Astrocyte of the spinal cord (primary cell): Measurements from ENCODE around the gene ARRDC2.

Experiments
- DNase-seq: peaks from one replicate; pipeline ENCODE4 v3.0.0; 2011; ENCODE audit warnings: low read depth, low spot score
- H3K4me3 ChIP-seq: 2 replicates; pipeline ENCODE4 v1.5.1; 2011; ENCODE audit warnings: low read depth, mild to moderate bottlenecking, low read length, moderate library complexity
- CTCF ChIP-seq: IDR thresholded peaks from 2 replicates; pipeline ENCODE4 v1.5.1; 2012; ENCODE audit warnings: low read depth, mild to moderate bottlenecking, low read length, inconsistent platforms
- in situ Hi-C: cut with HindIII; loops from 2 replicates; pipeline ENCODE4 v1.10.0; 2017; ENCODE audit warnings: low sequenced_read_pairs

ARRDC2 gene

GRCh38 chr19:18007917-18008673 is at the start of gene ARRDC2:
Gene ARRDC2, plus strand, starts transcription at chr19:18008170. Its CDS starts 141 bp downstream, at chr19:18008311.
- H3K4me3 ChIP-seq: peak within 1 kb of the TSS; percentile 47
- no peak for TF ChIP-seq CTCF
- in situ Hi-C loops: no loop called here
- peak; percentile 95 for DNase-seq

DNA sequence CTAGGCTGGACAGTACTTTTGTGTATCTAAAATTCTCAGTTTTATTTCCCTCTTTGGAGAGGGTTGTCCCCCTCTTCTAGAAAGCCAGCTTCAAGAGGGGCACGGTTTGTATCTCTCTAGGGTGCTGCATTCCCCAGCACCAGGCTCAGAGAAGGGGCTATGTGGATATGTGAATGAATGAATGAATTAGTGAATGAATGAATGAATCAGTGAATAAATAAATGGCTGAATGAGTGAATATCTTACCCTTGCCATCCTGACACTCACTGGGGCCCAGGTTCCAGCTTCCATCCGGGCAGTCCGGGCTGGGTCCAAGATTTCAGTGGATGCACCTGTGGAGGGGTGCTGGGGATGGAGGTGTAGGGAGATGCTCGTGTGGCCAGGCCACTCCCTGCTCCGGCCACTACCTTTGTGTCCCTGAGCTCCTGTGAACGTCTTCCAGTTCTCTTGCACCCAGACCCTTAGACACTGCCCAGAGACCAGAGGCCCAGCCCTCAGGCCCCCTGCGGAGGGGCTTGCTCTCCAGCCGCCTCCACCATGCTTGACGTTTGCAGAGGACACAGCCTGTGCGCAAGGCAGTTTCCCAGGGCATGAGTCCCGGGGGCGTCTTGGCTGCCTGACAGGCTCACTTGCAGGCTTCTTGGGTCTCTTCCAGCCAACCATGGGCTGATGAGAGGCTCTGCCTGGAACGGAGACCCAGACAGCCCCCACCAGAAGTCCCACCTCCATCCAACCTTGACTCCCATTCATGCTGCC is 43.9 kb upstream of the ARRDC2 start:
- no peak for TF ChIP-seq CTCF
- no peak overlapping the region for H3K4me3 ChIP-seq
- in situ Hi-C loops: no loop called here

GRCh38 chr19:17965370-17966128 is 42.4 kb upstream of the ARRDC2 start:
- H3K4me3 ChIP-seq: no peak overlapping the region
- in situ Hi-C loops: no loop called here
- DNase-seq: no peak
- no peak for TF ChIP-seq CTCF

More for the DNA sequence above, 43.9 kb upstream of the ARRDC2 start:
- no peak for DNase-seq

DNA sequence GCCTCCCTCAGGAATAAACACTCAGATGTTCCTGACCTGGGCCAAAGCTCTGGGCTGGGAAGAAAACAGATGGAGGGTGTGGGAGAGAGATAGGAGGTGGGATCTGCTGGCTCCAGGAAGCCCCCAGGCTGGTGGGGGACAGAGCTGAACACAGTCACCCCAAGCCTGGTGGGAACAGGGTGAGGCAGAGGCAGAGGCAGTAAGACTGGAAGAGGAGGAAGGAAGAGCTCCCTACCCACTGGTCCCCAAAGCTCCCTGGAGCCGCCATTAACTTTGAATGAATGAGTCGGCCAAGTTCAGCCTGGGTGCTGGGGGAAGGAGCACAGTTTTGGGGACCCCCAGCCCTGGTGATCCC is 41.9 kb upstream of the ARRDC2 start:
- TF ChIP-seq CTCF: no peak
- in situ Hi-C loops: no loop called here
- DNase-seq: no peak
- H3K4me3 ChIP-seq: no peak overlapping the region

DNA sequence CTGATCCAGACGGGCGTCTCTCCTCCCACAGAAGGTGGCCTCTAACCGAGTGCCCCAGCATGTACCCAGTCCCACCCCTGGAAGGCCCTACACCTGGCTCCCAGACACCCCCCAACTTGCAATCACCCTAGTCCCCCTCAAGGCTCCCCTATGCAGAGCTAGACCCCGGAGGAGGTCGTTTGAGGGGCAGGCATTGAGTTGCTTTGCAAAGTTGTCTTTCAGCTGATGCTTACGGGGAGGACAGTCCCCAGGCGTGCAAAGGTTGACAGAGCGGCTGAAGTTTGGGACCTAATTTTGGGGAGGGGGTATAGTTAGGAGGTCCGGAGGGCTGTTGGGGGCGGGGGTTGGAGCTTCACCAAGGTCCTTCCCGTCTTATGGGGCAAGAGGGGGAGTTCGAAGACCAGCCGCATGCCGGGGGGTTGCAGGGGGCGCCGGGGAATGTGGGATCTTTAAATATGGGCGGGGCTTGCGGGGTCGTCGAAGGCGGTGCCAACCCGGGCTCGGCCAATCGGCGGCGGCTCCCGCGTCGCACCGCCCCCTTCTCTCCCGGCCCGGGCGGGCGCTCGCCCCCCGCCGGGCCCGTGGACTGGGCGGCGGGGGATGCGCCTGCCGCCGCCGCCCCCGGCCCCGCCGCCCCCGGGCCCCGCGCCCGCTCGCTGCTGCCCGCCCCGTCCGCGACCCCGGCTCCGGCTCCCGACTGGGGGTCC is 41.3 kb upstream of the ARRDC2 start, which contains the start of gene KCNN1:
Gene KCNN1 (plus strand): TSS at position 558 of the 707 bp plus-strand sequence. CDS start 6,782 bp downstream, outside the sequence.
- DNase-seq: no peak
- H3K4me3 ChIP-seq: no peak within 1 kb of the TSS
- in situ Hi-C loops: no loop called here
- TF ChIP-seq CTCF: no peak
